OCI-LY1 (cell line): Measurements from ENCODE around the gene TEAD1.

ENCODE experiments used
- H2AFZ ChIP-seq: fragments of 200-600 bp; sonication (generic), shearing (Covaris generic); 2 replicates; pipeline ENCODE4 v1.6.0; 2014; ENCODE audit warnings: antibody characterized with exemption, mild to moderate bottlenecking, low read length
- H3F3A ChIP-seq: fragments of 200-600 bp; sonication (generic), shearing (Covaris generic); 2 replicates; pipeline ENCODE4 v1.6.0; 2014; ENCODE audit warnings: mild to moderate bottlenecking, antibody characterized with exemption, low read length, moderate library complexity; ENCODE audit not compliant: insufficient read depth
- H3K27ac ChIP-seq: fragments of 200-600 bp; sonication (generic); 2 replicates; pipeline ENCODE4 v1.5.1; 2014; ENCODE audit warnings: low read length, mixed run types, mild to moderate bottlenecking, low read depth; ENCODE audit not compliant: poor library complexity, severe bottlenecking
- H3K27me3 ChIP-seq: fragments of 200-600 bp; sonication (generic); 2 replicates; pipeline ENCODE4 v1.6.0; 2014; ENCODE audit warnings: antibody characterized with exemption, mild to moderate bottlenecking, low read length, moderate library complexity; ENCODE audit not compliant: insufficient read depth
- H3K36me3 ChIP-seq: fragments of 200-600 bp; sonication (generic); 2 replicates; pipeline ENCODE4 v1.6.1; 2014; ENCODE audit warnings: mild to moderate bottlenecking, antibody characterized with exemption, low read length, moderate library complexity, mixed read lengths; ENCODE audit not compliant: insufficient read depth
- H3K4me1 ChIP-seq: fragments of 200-600 bp; sonication (generic); 2 replicates; pipeline ENCODE4 v1.5.1; 2014; ENCODE audit warnings: mild to moderate bottlenecking, low read length, moderate library complexity; ENCODE audit not compliant: insufficient read depth, severe bottlenecking
- H3K4me2 ChIP-seq: fragments of 200-600 bp; sonication (generic), shearing (Covaris generic); 2 replicates; pipeline ENCODE4 v1.6.1; 2014; ENCODE audit warnings: low read length
- H3K4me3 ChIP-seq: fragments of 200-600 bp; sonication (generic); 2 replicates; pipeline ENCODE4 v1.5.1; 2014; ENCODE audit warnings: low read length, low read depth, mild to moderate bottlenecking, mixed read lengths; ENCODE audit not compliant: poor library complexity, severe bottlenecking
- H3K79me2 ChIP-seq: fragments of 200-600 bp; shearing (Covaris generic); 2 replicates; pipeline ENCODE4 v1.6.1; 2016; ENCODE audit warnings: mixed run types, low read length, mixed read lengths; ENCODE audit not compliant: insufficient read depth
- H3K9ac ChIP-seq: fragments of 200-600 bp; sonication (generic), shearing (Covaris generic); 2 replicates; pipeline ENCODE4 v1.6.1; 2014; ENCODE audit warnings: mild to moderate bottlenecking, low read length, mixed read lengths
- H3K9me2 ChIP-seq: fragments of 200-600 bp; sonication (generic), shearing (Covaris generic); 2 replicates; pipeline ENCODE4 v1.6.1; 2014; ENCODE audit warnings: low read depth, mild to moderate bottlenecking, low read length, mixed read lengths
- H3K9me3 ChIP-seq: fragments of 200-600 bp; shearing (Covaris generic); 2 replicates; pipeline ENCODE4 v1.6.1; 2014; ENCODE audit warnings: low read length, mixed read lengths
- H4K20me1 ChIP-seq: fragments of 200-600 bp; sonication (generic), shearing (Covaris generic); 2 replicates; pipeline ENCODE4 v1.6.0; 2016; ENCODE audit warnings: mild to moderate bottlenecking, low read length; ENCODE audit not compliant: insufficient read depth
- CTCF ChIP-seq: fragments of 200-600 bp; sonication (generic), shearing (Covaris generic); IDR thresholded peaks from 2 replicates; pipeline ENCODE4 v1.5.1; 2017; ENCODE audit warnings: mild to moderate bottlenecking, antibody characterized with exemption, low read length, moderate library complexity, mixed read lengths
- EZH2 ChIP-seq: fragments of 200-600 bp; sonication (generic), shearing (Covaris generic); IDR thresholded peaks from 2 replicates; pipeline ENCODE4 v1.8.0; 2017; ENCODE audit warnings: borderline replicate concordance, mixed run types, mild to moderate bottlenecking, antibody characterized with exemption, low read length, moderate library complexity, mixed read lengths

Gene TEAD1

GRCh38 chr11:12727563-12728211 lies 53.5 kb downstream of the TEAD1 start:
- no peak for TF ChIP-seq CTCF
- TF ChIP-seq EZH2: no peak
- H4K20me1 ChIP-seq: no peaks in the 10 kb centered on the region
- no peaks in the 10 kb centered on the region for H3K9me2 ChIP-seq
- no peaks in the 10 kb centered on the region for H3K79me2 ChIP-seq
- H3K27me3 ChIP-seq: no peaks in the 10 kb centered on the region
- H3F3A ChIP-seq: no peaks in the 10 kb centered on the region
- H3K9me3 ChIP-seq: no peaks in the 10 kb centered on the region
- H3K4me3 ChIP-seq: no peak overlapping the region
- H2AFZ ChIP-seq: no peak overlapping the region
- no peaks in the 10 kb centered on the region for H3K4me1 ChIP-seq
- no peak overlapping the region for H3K4me2 ChIP-seq
- no peak overlapping the region for H3K9ac ChIP-seq
- H3K36me3 ChIP-seq: no peaks in the 10 kb centered on the region
- no peak overlapping the region for H3K27ac ChIP-seq

- TF ChIP-seq CTCF (no peak), EZH2 (no peak)
- no peak overlapping the region for H3K4me3 ChIP-seq
- no peaks in the 10 kb centered on the region for H3K27me3 ChIP-seq
- H3K36me3 ChIP-seq: no peaks in the 10 kb centered on the region
- H3K4me2 ChIP-seq: no peak overlapping the region
- no peak overlapping the region for H3K27ac ChIP-seq
- H3K9me2 ChIP-seq: no peaks in the 10 kb centered on the region
- H3K9ac ChIP-seq: no peak overlapping the region
- no peaks in the 10 kb centered on the region for H3F3A ChIP-seq
- H2AFZ ChIP-seq: no peak overlapping the region
- H3K4me1 ChIP-seq: no peaks in the 10 kb centered on the region
- H4K20me1 ChIP-seq: no peaks in the 10 kb centered on the region
- no peaks in the 10 kb centered on the region for H3K9me3 ChIP-seq
- H3K79me2 ChIP-seq: no peaks in the 10 kb centered on the region
These were observed 54.2 kb downstream of the TEAD1 start for GRCh38 chr11:12728417-12728816.

DNA sequence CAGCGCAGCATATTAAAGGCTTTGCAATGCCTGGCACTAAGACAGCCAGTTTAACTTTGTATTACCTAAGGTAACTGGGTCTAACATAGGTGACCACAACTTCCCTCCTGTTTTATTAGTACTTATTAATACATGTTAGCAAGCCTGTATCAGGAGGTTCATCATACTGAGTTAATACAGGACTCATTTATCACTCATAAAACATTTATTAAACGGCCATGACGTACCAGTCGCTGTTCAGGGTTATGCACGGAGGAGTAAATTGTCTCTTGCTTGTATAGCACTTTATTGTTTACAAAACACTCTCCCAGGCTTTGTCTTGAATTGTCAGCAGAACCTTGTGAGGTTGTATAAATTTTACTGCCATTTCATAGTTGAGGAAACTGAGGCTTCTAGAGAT lies 55.7 kb downstream of the TEAD1 start:
- Histone ChIP-seq H3K36me3 (no peaks in the 10 kb centered on the region), H3K27me3 (no peaks in the 10 kb centered on the region), H4K20me1 (no peaks in the 10 kb centered on the region), H3K9me2 (no peaks in the 10 kb centered on the region), H3K9me3 (no peaks in the 10 kb centered on the region), H3K4me1 (no peaks in the 10 kb centered on the region), H3F3A (no peaks in the 10 kb centered on the region), H3K4me2 (no peak overlapping the region), H3K27ac (no peak overlapping the region), H3K9ac (no peak overlapping the region), H3K4me3 (no peak overlapping the region), H3K79me2 (no peaks in the 10 kb centered on the region), H2AFZ (no peak overlapping the region)
- TF ChIP-seq CTCF (no peak), EZH2 (no peak)
